H9 (cell line): Measurements from ENCODE around the gene ZNF780A. TPM values are rescaled to one million over a fixed set of nuclear protein-coding genes. Genes with fewer than 3 reads are reported as not detected.
A peak's percentile ranks its signal among the peaks of the same experiment; 100 is the strongest.

Source experiments
- DNase-seq: peaks from one replicate; pipeline ENCODE4 v3.0.0-alpha.2; 2017
- H2AFZ ChIP-seq: one replicate; pipeline ENCODE4 v1.6.1; 2013; ENCODE audit warnings: mild to moderate bottlenecking, low read length, control low read depth, moderate library complexity
- H2AK5ac ChIP-seq: 2 replicates; pipeline ENCODE4 v1.6.1; 2013; ENCODE audit warnings: low read length, control low read depth, mixed read lengths; ENCODE audit not compliant: insufficient read length
- H2BK120ac ChIP-seq: one replicate; pipeline ENCODE4 v1.6.1; 2013; ENCODE audit warnings: low read depth, mild to moderate bottlenecking, low read length, control low read depth, inconsistent platforms; ENCODE audit not compliant: poor library complexity, severe bottlenecking
- H2BK12ac ChIP-seq: 2 replicates; pipeline ENCODE4 v1.6.1; 2013; ENCODE audit warnings: low read length, control low read depth, mixed read lengths, low read depth; ENCODE audit not compliant: insufficient read length
- H2BK15ac ChIP-seq: 2 replicates; pipeline ENCODE4 v1.6.1; 2013; ENCODE audit warnings: low read depth, low read length, control low read depth
- H2BK20ac ChIP-seq: one replicate; pipeline ENCODE4 v1.6.1; 2013; ENCODE audit warnings: low read depth, mild to moderate bottlenecking, low read length, control low read depth, inconsistent platforms; ENCODE audit not compliant: poor library complexity, severe bottlenecking
- H2BK5ac ChIP-seq: 2 replicates; pipeline ENCODE4 v1.6.1; 2013; ENCODE audit warnings: low read length, control low read depth, mixed read lengths; ENCODE audit not compliant: insufficient read length
- H3K14ac ChIP-seq: 2 replicates; pipeline ENCODE4 v1.6.1; 2013; ENCODE audit warnings: low read length, control low read depth; ENCODE audit not compliant: insufficient read depth
- H3K18ac ChIP-seq: 2 replicates; pipeline ENCODE4 v1.6.1; 2013; ENCODE audit warnings: low read depth, mild to moderate bottlenecking, mixed read lengths, low read length, control low read depth; ENCODE audit not compliant: insufficient read length
- H3K23ac ChIP-seq: 2 replicates; pipeline ENCODE4 v1.6.1; 2013; ENCODE audit warnings: low read length, control low read depth, mixed read lengths, low read depth; ENCODE audit not compliant: insufficient read length
- H3K23me2 ChIP-seq: 2 replicates; pipeline ENCODE4 v1.6.1; 2013; ENCODE audit warnings: low read depth, mild to moderate bottlenecking, mixed read lengths, low read length, control low read depth; ENCODE audit not compliant: insufficient read length, poor library complexity, severe bottlenecking
- H3K27ac ChIP-seq: 2 replicates; pipeline ENCODE4 v1.5.1; 2013; ENCODE audit warnings: low read length, control low read depth, mixed read lengths, low read depth; ENCODE audit not compliant: insufficient read length
- H3K27me3 ChIP-seq: 2 replicates; pipeline ENCODE4 v1.6.1; 2013; ENCODE audit warnings: low read length, control low read depth, inconsistent platforms; ENCODE audit not compliant: insufficient read depth
- H3K4ac ChIP-seq: 2 replicates; pipeline ENCODE4 v1.6.1; 2013; ENCODE audit warnings: low read depth, mild to moderate bottlenecking, control low read depth, inconsistent platforms, low read length, moderate library complexity
- H3K4me1 ChIP-seq: 2 replicates; pipeline ENCODE4 v1.6.1; 2013; ENCODE audit warnings: low read length, control low read depth, inconsistent platforms; ENCODE audit not compliant: insufficient read depth
- H3K4me2 ChIP-seq: 2 replicates; pipeline ENCODE4 v1.6.1; 2013; ENCODE audit warnings: low read length, control low read depth, mixed read lengths; ENCODE audit not compliant: insufficient read length, insufficient read depth
- H3K56ac ChIP-seq: 2 replicates; pipeline ENCODE4 v1.6.1; 2013; ENCODE audit warnings: low read depth, mild to moderate bottlenecking, mixed read lengths, low read length, control low read depth; ENCODE audit not compliant: insufficient read length
- H3K79me1 ChIP-seq: 2 replicates; pipeline ENCODE4 v1.6.1; 2013; ENCODE audit warnings: low read depth, mild to moderate bottlenecking, moderate library complexity, low read length, control low read depth, inconsistent platforms; ENCODE audit not compliant: insufficient read depth, poor library complexity, severe bottlenecking
- H3K79me2 ChIP-seq: 2 replicates; pipeline ENCODE4 v1.6.1; 2013; ENCODE audit warnings: low read length, control low read depth, inconsistent platforms; ENCODE audit not compliant: insufficient read depth
- H3K9ac ChIP-seq: 2 replicates; pipeline ENCODE4 v1.6.1; 2013; ENCODE audit warnings: low read length, control low read depth, mixed read lengths; ENCODE audit not compliant: insufficient read length; ENCODE audit errors: extremely low read depth
- H3K9me3 ChIP-seq: one replicate; pipeline ENCODE4 v1.6.1; 2013; ENCODE audit warnings: low read depth, low read length, inconsistent platforms; ENCODE audit not compliant: control insufficient read depth
- H3T11ph ChIP-seq: one replicate; pipeline ENCODE4 v1.6.1; 2013; ENCODE audit warnings: mild to moderate bottlenecking, low read length, control low read depth, inconsistent platforms
- H4K20me1 ChIP-seq: one replicate; pipeline ENCODE4 v1.6.1; 2013; ENCODE audit not compliant: control insufficient read depth, insufficient read length, insufficient read depth
- H4K5ac ChIP-seq: 2 replicates; pipeline ENCODE4 v1.6.1; 2013; ENCODE audit warnings: low read depth, mild to moderate bottlenecking, mixed read lengths, low read length, control low read depth; ENCODE audit not compliant: insufficient read length
- H4K8ac ChIP-seq: replicated peaks from 2 replicates; pipeline ENCODE4 v1.6.1; 2013; ENCODE audit warnings: low read length, control low read depth, mixed read lengths, low read depth; ENCODE audit not compliant: insufficient read length
- H4K91ac ChIP-seq: 2 replicates; pipeline ENCODE4 v1.6.1; 2013; ENCODE audit warnings: low read depth, mild to moderate bottlenecking, moderate library complexity, mixed read lengths, low read length, control low read depth; ENCODE audit not compliant: insufficient read length
- H3K27ac Mint-ChIP-seq, 3 experiments: 2 replicates in 2 of 3; 3 replicates in 1 of 3; pipeline ENCODE4 v1.8.0; 2020 to 2021; ENCODE audit warnings: mixed read lengths in 3 of 3, mild to moderate bottlenecking in 1 of 3, moderate library complexity in 1 of 3
- H3K27me3 Mint-ChIP-seq: 2 replicates; pipeline ENCODE4 v1.8.0; 2021; ENCODE audit warnings: low read depth, mild to moderate bottlenecking, moderate library complexity, mixed read lengths
- H3K36me3 Mint-ChIP-seq, 3 experiments: 2 replicates in 2 of 3; 3 replicates in 1 of 3; pipeline ENCODE4 v1.8.0; 2020 to 2021; ENCODE audit warnings: low read depth in 3 of 3, mixed read lengths in 3 of 3; ENCODE audit not compliant: insufficient read depth in 1 of 3
- H3K4me1 Mint-ChIP-seq, 2 experiments: 2 replicates each; pipeline ENCODE4 v1.8.0; 2020; ENCODE audit warnings: mixed read lengths in 2 of 2
- H3K4me3 Mint-ChIP-seq, 2 experiments: 2 replicates in 1 of 2; 3 replicates in 1 of 2; pipeline ENCODE4 v1.8.0; 2020 to 2021; ENCODE audit warnings: mild to moderate bottlenecking in 2 of 2, mixed read lengths in 2 of 2, moderate library complexity in 1 of 2
- H3K9me3 Mint-ChIP-seq, 2 experiments: 2 replicates in 1 of 2; 3 replicates in 1 of 2; pipeline ENCODE4 v1.8.0; 2020; ENCODE audit warnings: mild to moderate bottlenecking in 2 of 2, mixed read lengths in 2 of 2, moderate library complexity in 1 of 2
- WGBS: extraction: QIAGEN DNeasy Blood & Tissue Kit; methylation state at CpG from one replicate; pipeline ENCODE4 v1.1.7; 2013; ENCODE audit warnings: missing lambda C conversion rate, low lambda C conversion rate, mixed read lengths; ENCODE audit not compliant: insufficient read length; ENCODE audit errors: extremely low coverage; 5-methylcytosine and 5-hydroxymethylcytosine counted together
- long read RNA-seq: library from polyadenylated mRNA; unstranded; transcript quantifications from one replicate; pipeline ENCODE4 v2.0.0, GENCODE V29; 2020
- total RNA-seq: library from RNA; stranded (reverse); gene quantifications from 2 replicates; pipeline ENCODE4 v1.2.1, GENCODE V29; 2021
- TF ChIP-seq, protein P1 (sequence below): fragments of 200-600 bp; sonication (generic); conservative IDR thresholded peaks from 3 replicates; pipeline ENCODE4 v1.8.0; 2021; ENCODE audit warnings: antibody characterized with exemption, mild to moderate bottlenecking

The ZNF780A gene
- total RNA-seq, result 16.7 and 18.7 TPM in 2 replicates
- long read RNA-seq, full-length matches to known transcripts, result 13 of 21 reads
- long read RNA-seq, partial matches to known transcripts, result 1 of 21 reads
- long read RNA-seq, other reads (novel, unspliced or antisense), result 7 of 21 reads

- peaks cover 13 to 17% of the 10 kb centered on the region in 2 experiments for H3K4me1 Mint-ChIP-seq
- no peak within 1 kb of the TSS for H3K56ac ChIP-seq
- no peak within 1 kb of the TSS for H2AK5ac ChIP-seq
- peak within 1 kb of the TSS; percentile 64 for H3K18ac ChIP-seq
- no peak within 1 kb of the TSS for H2BK20ac ChIP-seq
- WGBS, result no CpG with 5 or more reads among the region's 47 CpGs
- no peak within 1 kb of the TSS for H3T11ph ChIP-seq
- no peak within 1 kb of the TSS for H3K23ac ChIP-seq
- no peak within 1 kb of the TSS for H3K4ac ChIP-seq
- no peak within 1 kb of the TSS for H2BK12ac ChIP-seq
- peaks cover 2 to 8% of the 10 kb centered on the region in 2 experiments; a peak in 4 of 5 replicates for H3K9me3 Mint-ChIP-seq
- H3K4me2 ChIP-seq, result peak within 1 kb of the TSS; percentile 96
- no peaks in the 10 kb centered on the region; the same call in 1 of the 2 replicates for H3K27me3 Mint-ChIP-seq
- no peaks in the 10 kb centered on the region; the same call in 1 of the 2 replicates for H3K79me2 ChIP-seq
- H2BK120ac ChIP-seq, result no peak within 1 kb of the TSS
- H2AFZ ChIP-seq, result peak within 1 kb of the TSS; percentile 93
- peaks cover 8% of the 10 kb centered on the region for H3K23me2 ChIP-seq
- peaks cover 8 to 11% (median 9%) of the 10 kb centered on the region in 3 experiments for H3K36me3 Mint-ChIP-seq
- H4K5ac ChIP-seq, result no peak within 1 kb of the TSS
- peak; percentile 89 for DNase-seq
- no peaks in the 10 kb centered on the region; the same call in 1 of the 2 replicates for H3K4me1 ChIP-seq
- H4K91ac ChIP-seq, result no peak within 1 kb of the TSS
- H3K14ac ChIP-seq, result peak within 1 kb of the TSS; percentile 18; the same call in 1 of the 2 replicates
- H2BK15ac ChIP-seq, result no peak within 1 kb of the TSS
- H3K27ac Mint-ChIP-seq, result peak within 1 kb of the TSS; percentile 97 to 100 (median 98)
- H2BK5ac ChIP-seq, result no peak within 1 kb of the TSS
- peaks cover 5% of the 10 kb centered on the region for H3K79me1 ChIP-seq
- H3K27me3 ChIP-seq, result no peaks in the 10 kb centered on the region
- H4K8ac ChIP-seq, result no peak within 1 kb of the TSS
- H3K9ac ChIP-seq, result peak within 1 kb of the TSS; percentile 69
- no peak within 1 kb of the TSS for H3K27ac ChIP-seq
- H3K4me3 Mint-ChIP-seq, result peak within 1 kb of the TSS; percentile 100
- TF ChIP-seq, protein P1, sequence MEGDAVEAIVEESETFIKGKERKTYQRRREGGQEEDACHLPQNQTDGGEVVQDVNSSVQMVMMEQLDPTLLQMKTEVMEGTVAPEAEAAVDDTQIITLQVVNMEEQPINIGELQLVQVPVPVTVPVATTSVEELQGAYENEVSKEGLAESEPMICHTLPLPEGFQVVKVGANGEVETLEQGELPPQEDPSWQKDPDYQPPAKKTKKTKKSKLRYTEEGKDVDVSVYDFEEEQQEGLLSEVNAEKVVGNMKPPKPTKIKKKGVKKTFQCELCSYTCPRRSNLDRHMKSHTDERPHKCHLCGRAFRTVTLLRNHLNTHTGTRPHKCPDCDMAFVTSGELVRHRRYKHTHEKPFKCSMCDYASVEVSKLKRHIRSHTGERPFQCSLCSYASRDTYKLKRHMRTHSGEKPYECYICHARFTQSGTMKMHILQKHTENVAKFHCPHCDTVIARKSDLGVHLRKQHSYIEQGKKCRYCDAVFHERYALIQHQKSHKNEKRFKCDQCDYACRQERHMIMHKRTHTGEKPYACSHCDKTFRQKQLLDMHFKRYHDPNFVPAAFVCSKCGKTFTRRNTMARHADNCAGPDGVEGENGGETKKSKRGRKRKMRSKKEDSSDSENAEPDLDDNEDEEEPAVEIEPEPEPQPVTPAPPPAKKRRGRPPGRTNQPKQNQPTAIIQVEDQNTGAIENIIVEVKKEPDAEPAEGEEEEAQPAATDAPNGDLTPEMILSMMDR, result no peak
- H4K20me1 ChIP-seq, result no peaks in the 10 kb centered on the region
- H3K9me3 ChIP-seq, result no peaks in the 10 kb centered on the region
Measured at GRCh38 chr19:40090241-40091204, at the start of gene ZNF780A. Gene ZNF780A, minus strand, starts transcription at chr19:40090943. Its CDS starts 6,190 bp downstream, at chr19:40084753.
